NCI-H2196 treated with DMSO at 0.1 percent for 48 hours (cell line): ENCODE data around the gene MAEA.

Experiments
- DNase-seq: peaks from one replicate; lab custom pipeline; 2025; ENCODE audit not compliant: unreplicated experiment; lab: John Stamatoyannopoulos, UW

Gene MAEA

GRCh38 chr4:1298461-1298860, 8.8 kb downstream of the MAEA start:
- DNase-seq, result no peak

GRCh38 chr4:1299301-1299860, 9.7 kb downstream of the MAEA start:
- DNase-seq, result no peak

- no peak for DNase-seq
Observed at GRCh38 chr4:1300466-1301455, 11.1 kb downstream of the MAEA start.

GRCh38 chr4:1302159-1302558, 12.5 kb downstream of the MAEA start:
- DNase-seq, result no peak

GRCh38 chr4:1305261-1305711, 15.6 kb downstream of the MAEA start:
- DNase-seq, result no peak

GRCh38 chr4:1305781-1306455, 16.2 kb downstream of the MAEA start:
- DNase-seq, result no peak

GRCh38 chr4:1307951-1308735, 18.5 kb downstream of the MAEA start:
- no peak for DNase-seq

GRCh38 chr4:1309261-1310010, 19.7 kb downstream of the MAEA start:
- peak; percentile 52 for DNase-seq

- DNase-seq, result no peak
Observed at GRCh38 chr4:1310031-1310795, 20.5 kb downstream of the MAEA start.

- DNase-seq, result no peak
Observed at GRCh38 chr4:1310796-1311631, 21.3 kb downstream of the MAEA start.

- DNase-seq, result no peak
Observed at GRCh38 chr4:1312821-1313640, 23.3 kb downstream of the MAEA start.

GRCh38 chr4:1315306-1315705, 25.6 kb downstream of the MAEA start:
- no peak for DNase-seq

- no peak for DNase-seq
Observed at GRCh38 chr4:1315836-1316536, 26.3 kb downstream of the MAEA start.

GRCh38 chr4:1316537-1317168, 27.0 kb downstream of the MAEA start:
- DNase-seq, result no peak

GRCh38 chr4:1317177-1318045, 27.7 kb downstream of the MAEA start:
- no peak for DNase-seq

- no peak for DNase-seq
Observed at GRCh38 chr4:1318046-1318375, 28.3 kb downstream of the MAEA start.
